ENCODE measurements around the gene MTARC2.

GRCh38 chr1:220810963-220811362 lies 62.8 kb downstream of the MTARC2 start:
- TF ChIP-seq CTCF (IDR thresholded peaks at IDR 0.05) = no peak
- no peak for TF ChIP-seq POLR2A (IDR thresholded peaks at IDR 0.05)

Measured in right lobe of liver (tissue), 4 donors.